ENCODE data around the gene RABL6.

DNA sequence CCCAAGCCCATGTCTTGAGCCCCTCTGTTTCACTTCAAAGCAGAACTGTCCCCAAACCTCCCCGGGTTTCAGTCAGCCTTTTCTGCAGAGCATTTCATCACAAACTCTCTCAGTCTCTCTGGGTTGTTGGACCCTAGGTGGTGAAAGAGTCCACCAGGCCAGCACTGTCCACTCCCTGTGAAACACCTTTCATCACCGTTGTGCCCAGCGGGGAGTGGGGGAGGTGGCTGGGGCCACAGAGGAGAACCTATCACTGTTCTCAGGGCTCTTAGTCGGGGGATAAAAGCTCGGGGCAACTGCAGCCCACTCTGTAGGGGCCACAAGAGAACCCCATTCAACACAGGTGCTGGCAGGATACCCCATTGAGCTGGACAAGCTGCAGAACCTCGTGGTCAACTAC, 5.4 kb upstream of the RABL6 start:
- TF ChIP-seq, protein P1, sequence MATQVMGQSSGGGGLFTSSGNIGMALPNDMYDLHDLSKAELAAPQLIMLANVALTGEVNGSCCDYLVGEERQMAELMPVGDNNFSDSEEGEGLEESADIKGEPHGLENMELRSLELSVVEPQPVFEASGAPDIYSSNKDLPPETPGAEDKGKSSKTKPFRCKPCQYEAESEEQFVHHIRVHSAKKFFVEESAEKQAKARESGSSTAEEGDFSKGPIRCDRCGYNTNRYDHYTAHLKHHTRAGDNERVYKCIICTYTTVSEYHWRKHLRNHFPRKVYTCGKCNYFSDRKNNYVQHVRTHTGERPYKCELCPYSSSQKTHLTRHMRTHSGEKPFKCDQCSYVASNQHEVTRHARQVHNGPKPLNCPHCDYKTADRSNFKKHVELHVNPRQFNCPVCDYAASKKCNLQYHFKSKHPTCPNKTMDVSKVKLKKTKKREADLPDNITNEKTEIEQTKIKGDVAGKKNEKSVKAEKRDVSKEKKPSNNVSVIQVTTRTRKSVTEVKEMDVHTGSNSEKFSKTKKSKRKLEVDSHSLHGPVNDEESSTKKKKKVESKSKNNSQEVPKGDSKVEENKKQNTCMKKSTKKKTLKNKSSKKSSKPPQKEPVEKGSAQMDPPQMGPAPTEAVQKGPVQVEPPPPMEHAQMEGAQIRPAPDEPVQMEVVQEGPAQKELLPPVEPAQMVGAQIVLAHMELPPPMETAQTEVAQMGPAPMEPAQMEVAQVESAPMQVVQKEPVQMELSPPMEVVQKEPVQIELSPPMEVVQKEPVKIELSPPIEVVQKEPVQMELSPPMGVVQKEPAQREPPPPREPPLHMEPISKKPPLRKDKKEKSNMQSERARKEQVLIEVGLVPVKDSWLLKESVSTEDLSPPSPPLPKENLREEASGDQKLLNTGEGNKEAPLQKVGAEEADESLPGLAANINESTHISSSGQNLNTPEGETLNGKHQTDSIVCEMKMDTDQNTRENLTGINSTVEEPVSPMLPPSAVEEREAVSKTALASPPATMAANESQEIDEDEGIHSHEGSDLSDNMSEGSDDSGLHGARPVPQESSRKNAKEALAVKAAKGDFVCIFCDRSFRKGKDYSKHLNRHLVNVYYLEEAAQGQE (IDR thresholded peaks at IDR 0.05; ENCODE audit: insufficient read depth in 1 of 2, low read depth in 2 of 2, low read length in 2 of 2) = no peak
- TF ChIP-seq SIN3A (IDR thresholded peaks at IDR 0.05; ENCODE audit: borderline replicate concordance, insufficient read depth, low read length) (no peak), TAF1 (IDR thresholded peaks at IDR 0.05; ENCODE audit: borderline replicate concordance, insufficient read depth, low read length) (no peak)

Data from PFSK-1 (cell line).